Neutrophil (primary cell): ENCODE measurements around the gene ZNG1C.
"Not testable (repeated sequence)": the region's sequence is repeated elsewhere in the genome, so short reads cannot be mapped to it uniquely, and the experiment has no call there.

Experiments used
- H3K27ac ChIP-seq: fragments of 200-600 bp; sonication (generic); 2 replicates; pipeline ENCODE4 v1.5.1; 2016; ENCODE audit warnings: mild to moderate bottlenecking, moderate library complexity
- H3K27me3 ChIP-seq: fragments of 200-600 bp; sonication (generic); 2 replicates; pipeline ENCODE4 v1.6.0; 2016; ENCODE audit warnings: mild to moderate bottlenecking
- H3K36me3 ChIP-seq: fragments of 200-600 bp; sonication (generic); 2 replicates; pipeline ENCODE4 v1.5.1; 2017
- H3K4me1 ChIP-seq, 2 experiments: fragments of 200-600 bp in 1 of 2; sonication (generic) in 1 of 2; 1 replicate in 1 of 2; 2 replicates in 1 of 2; pipeline versions ENCODE4 v1.5.1 to v1.6.1; 2013 to 2016; ENCODE audit warnings: low read depth in 1 of 2, low read length in 1 of 2, mild to moderate bottlenecking in 1 of 2, moderate library complexity in 1 of 2; ENCODE audit not compliant: control insufficient read depth in 1 of 2, insufficient read depth in 1 of 2
- H3K4me3 ChIP-seq, 2 experiments: fragments of 200-600 bp in 1 of 2; sonication (generic) in 1 of 2; 1 replicate in 1 of 2; 2 replicates in 1 of 2; pipeline ENCODE4 v1.5.1; 2013 to 2016; ENCODE audit warnings: low read depth in 1 of 2, low read length in 1 of 2, mild to moderate bottlenecking in 1 of 2, moderate library complexity in 1 of 2
- H3K9me3 ChIP-seq: fragments of 200-600 bp; sonication (generic); 2 replicates; pipeline ENCODE4 v1.5.1; 2016

Gene ZNG1C

DNA sequence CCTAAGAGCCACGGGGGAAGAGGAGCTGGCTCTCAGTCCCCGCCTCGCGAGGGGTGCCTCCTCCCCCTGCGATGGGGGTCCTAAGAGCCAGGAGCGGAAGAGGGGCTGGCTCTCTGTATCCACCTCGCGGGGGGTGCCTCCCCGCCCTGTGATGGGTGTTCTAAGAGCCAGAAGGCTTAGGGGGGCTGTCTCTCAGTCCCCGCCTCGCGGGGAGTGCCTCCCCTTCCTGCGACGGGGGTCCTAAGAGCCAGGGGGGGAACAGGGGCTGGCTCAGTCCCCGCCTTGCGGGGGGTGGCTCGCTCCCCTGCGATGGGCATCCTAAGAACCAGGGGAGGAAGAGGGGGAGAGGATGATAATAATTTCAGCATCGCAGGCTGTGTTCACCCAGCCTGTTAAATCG lies 82.7 kb downstream of the ZNG1C start:
- H3K9me3 ChIP-seq, H3K36me3 ChIP-seq, H3K4me1 ChIP-seq, H3K4me3 ChIP-seq, H3K27ac ChIP-seq: not testable (repeated sequence)
- H3K27me3 ChIP-seq = peaks cover 21% of the 10 kb centered on the region

DNA sequence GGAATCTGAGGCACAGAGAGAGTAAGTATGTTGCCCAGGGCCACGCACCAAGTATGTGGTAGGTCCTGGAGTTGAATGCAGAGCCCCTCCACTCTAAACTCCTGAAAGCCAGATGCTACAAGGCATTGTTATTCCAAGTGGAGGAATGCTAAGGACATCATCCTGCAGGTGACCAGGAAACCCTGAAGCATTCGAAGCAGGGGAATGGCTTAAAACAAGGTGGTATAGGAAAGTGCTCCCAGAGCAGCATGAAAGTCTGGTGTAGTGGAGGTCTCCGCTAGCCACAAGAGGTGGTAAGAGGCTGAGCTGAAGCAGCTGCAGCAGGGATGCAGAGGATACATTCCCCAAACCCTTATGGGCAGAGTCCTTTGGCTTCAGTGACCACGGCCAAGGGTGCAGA lies 87.3 kb downstream of the ZNG1C start:
- H3K9me3 ChIP-seq, H3K36me3 ChIP-seq, H3K27me3 ChIP-seq, H3K27ac ChIP-seq, H3K4me3 ChIP-seq, H3K4me1 ChIP-seq: not testable (repeated sequence)

DNA sequence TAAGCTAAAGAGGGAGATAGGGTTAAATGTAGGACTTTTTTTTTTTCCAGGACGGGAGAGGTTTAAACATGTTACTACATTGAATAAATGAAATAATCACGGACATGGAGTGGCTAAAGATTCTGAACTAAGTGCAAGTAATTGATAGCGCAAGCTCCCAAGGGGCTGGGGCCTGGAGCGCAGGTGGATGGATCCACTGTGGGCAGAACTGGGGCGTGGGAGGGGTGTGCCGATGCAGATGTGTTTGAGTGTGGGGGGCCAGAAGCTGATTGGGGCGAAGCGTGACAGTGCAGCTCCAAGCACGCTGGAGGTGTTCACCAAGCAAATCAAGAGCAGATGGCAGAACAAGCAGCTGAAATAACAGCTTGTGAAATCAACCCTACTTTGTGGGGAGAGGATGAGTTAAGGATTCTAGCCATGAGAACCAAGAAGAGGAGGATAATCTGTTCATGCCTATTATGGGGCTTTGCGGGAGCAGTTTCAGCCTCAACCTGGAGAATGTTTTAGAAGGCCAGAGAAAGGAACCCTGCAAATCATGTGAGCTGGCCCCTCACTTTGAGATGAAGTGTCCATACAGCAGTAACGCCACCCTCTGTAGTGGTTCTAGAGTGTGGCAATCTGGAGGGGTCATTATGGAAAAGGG lies 88.9 kb downstream of the ZNG1C start:
- not testable (repeated sequence) for H3K36me3 ChIP-seq, H3K9me3 ChIP-seq, H3K27me3 ChIP-seq, H3K4me1 ChIP-seq, H3K27ac ChIP-seq, H3K4me3 ChIP-seq

DNA sequence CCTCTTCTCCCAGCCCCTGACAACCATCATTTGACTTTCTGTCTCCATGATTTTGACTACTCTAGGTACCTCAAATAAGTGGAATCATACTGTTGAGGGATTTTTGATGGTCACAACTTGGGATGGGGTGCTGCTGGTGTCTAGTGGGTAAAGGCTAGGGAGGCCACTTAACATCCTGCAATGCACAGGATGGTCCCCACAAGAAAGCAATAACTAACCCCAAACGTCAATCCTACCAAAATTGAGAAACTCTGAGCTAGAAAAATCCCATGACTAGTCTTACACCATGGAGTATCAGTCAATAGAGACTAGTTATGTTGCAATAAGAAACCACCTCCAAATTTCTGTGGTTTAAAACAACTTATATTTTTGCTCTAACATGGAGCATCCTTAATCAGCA lies 90.3 kb downstream of the ZNG1C start:
- not testable (repeated sequence) for H3K36me3 ChIP-seq, H3K27ac ChIP-seq, H3K4me1 ChIP-seq, H3K9me3 ChIP-seq, H3K4me3 ChIP-seq, H3K27me3 ChIP-seq

DNA sequence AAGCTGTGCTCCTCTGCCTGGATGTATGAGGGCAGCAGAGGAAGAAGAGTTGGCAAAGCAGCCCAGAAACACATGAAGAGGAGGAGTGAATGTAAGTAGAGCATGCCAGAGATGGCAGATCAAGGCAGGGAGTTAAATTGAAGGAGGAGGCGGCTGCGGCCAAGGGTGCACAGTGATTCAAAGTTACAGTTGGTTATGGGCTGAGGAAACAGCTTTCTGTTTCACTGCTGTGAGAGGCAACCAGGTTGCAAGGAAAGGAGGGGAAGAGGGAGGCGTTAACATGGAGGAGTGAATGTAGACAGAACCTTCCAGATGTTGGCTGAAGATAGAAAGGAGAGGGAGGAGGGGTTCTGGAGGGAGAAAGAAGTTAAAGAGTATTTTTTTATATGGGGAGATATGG lies 94.2 kb downstream of the ZNG1C start:
- not testable (repeated sequence) for H3K27ac ChIP-seq, H3K9me3 ChIP-seq, H3K4me1 ChIP-seq, H3K4me3 ChIP-seq, H3K27me3 ChIP-seq, H3K36me3 ChIP-seq

DNA sequence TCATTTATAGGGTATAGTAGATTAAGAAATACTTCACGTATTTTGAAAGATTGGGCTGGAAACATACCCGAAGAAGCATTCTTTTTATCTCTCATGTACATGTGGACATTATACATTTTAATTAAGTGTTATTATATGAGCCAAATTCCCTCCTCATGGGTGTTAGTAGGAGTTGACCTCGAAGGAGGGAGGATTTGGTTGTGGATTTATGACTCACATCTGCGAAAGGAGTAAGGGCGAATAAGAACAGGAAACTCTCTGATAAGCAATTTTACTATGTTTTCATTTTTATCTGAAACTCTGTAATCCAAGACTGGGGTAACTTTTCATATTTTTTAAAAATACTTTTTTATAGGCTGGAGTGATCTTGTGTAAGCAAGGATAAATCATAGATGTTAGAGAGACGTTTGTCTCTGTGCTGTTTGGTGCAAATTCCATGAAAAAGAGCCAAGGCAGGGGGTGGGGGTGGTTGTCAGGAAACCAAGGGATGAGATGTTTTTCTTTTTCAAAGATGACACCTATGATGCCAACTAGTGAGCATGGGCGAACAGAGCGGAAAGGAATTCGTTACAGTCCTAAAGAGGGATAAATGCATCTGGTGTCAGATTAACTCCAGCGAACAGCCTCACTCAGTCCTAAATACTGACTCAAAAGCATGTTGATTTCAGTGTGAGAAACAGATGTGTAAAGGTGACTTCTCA lies 95.0 kb downstream of the ZNG1C start:
- not testable (repeated sequence) for H3K27me3 ChIP-seq, H3K9me3 ChIP-seq, H3K4me3 ChIP-seq, H3K27ac ChIP-seq, H3K4me1 ChIP-seq, H3K36me3 ChIP-seq

DNA sequence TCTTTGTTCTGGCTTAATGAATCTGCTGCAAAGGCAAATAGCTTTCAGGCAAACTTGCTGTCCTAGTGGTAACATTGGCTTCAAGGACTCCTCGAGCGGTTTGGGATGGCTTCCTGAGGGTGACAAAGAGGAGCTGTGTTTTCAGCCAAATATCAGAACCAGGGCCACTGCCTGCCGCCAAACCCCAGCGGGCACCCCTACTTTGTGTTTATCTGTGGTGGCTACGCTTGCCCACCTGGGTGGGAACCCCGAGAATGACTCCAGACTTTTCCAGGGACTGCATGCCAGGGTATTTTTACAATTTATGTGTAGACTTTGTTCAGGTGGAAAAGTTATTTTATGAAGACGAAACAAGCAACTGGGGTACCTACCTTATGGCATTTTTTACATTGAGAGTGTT lies 96.2 kb downstream of the ZNG1C start:
- not testable (repeated sequence) for H3K4me1 ChIP-seq, H3K9me3 ChIP-seq, H3K27ac ChIP-seq, H3K4me3 ChIP-seq, H3K36me3 ChIP-seq, H3K27me3 ChIP-seq

DNA sequence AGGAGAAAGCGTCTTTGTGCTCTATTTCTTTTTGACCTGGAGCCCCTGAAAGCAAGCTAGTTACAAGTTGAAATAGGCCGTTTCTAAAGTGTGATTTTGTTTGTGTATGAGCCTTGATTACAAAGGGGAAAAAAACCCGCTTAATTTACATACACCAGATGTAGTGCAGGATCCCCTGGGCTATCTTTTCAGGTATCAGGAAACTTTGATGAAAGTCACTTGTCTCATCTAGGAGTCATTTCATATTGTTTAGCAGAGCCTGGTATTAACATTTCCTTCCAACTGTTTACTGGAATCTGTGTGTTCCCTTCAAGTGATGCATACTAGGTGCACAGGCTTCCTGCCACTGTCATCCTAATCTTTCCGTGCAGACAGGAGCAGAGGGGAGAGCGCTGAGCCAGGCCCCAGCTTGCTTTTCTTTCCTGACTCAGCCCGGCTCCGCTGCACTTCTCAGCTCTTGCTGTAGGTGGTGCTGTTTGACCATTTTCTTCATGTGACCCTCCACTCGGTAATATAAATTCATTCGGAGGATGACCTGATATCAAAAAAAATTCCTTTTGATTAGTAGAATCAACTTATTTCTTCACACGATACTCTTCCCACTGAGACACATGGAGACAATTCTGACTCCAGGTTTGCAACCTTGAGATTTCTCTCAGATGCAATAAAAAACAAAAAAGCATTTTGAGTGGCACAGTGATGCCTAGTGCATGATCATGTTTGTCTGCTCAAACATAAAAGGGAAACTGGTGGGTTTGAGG lies 100.7 kb downstream of the ZNG1C start:
- not testable (repeated sequence) for H3K4me1 ChIP-seq, H3K36me3 ChIP-seq, H3K27ac ChIP-seq, H3K9me3 ChIP-seq, H3K4me3 ChIP-seq, H3K27me3 ChIP-seq

DNA sequence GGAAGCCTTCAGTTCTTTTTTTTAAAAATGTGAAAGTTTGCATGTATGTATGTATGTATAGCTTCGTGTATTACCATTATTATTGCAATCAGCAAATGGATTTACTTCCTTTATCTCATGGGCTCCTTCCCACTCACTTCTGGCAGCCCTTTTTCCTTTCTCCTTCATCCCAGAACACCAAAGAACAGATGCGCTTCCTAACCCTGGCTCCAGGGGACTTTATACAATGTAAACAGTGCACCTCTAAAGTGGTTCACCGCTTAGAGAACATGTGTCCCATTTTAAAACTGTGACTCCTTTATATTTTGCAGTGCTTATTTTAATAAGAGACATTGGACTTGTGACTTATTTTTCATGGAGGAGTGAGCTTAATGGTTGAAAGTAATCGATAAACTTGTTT lies 101.5 kb downstream of the ZNG1C start:
- not testable (repeated sequence) for H3K27ac ChIP-seq, H3K27me3 ChIP-seq, H3K4me3 ChIP-seq, H3K4me1 ChIP-seq, H3K36me3 ChIP-seq, H3K9me3 ChIP-seq

DNA sequence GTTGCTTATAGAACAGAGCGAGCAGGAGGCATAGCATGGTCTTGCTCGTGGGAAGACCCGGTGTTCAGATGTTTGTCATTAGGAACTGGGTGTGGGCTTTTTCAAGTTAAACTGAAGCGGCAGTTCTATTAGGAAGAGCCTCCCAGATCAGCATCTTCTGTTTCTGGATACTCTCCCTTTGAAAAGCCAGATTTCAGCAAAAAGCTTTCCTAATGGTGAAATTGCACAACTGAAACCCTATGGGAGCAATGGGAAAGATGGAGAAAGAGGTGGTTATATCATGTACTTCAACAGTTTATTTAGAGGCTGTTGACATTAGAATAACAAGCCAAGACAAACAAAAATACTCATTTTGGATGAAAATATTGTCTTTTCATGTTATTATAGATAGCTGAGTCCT lies 102.2 kb downstream of the ZNG1C start:
- not testable (repeated sequence) for H3K36me3 ChIP-seq, H3K9me3 ChIP-seq, H3K4me1 ChIP-seq, H3K4me3 ChIP-seq, H3K27ac ChIP-seq, H3K27me3 ChIP-seq
